Neural progenitor cell (in vitro differentiated cells): Measurements from ENCODE around the gene SREBF2.
A peak's percentile ranks its signal among the peaks of the same experiment; 100 is the strongest.

Source experiments
- EZH2 ChIP-seq: fragments of 200-600 bp; sonication (generic); IDR thresholded peaks from 2 replicates; pipeline ENCODE4 v1.6.1; 2017; ENCODE audit warnings: antibody characterized with exemption, mild to moderate bottlenecking, moderate library complexity
- EZH2phosphoT487 ChIP-seq: fragments of 200-600 bp; sonication (generic); IDR thresholded peaks from 2 replicates; pipeline ENCODE4 v1.6.1; 2017; ENCODE audit warnings: antibody characterized with exemption
- TF ChIP-seq, protein P1 (sequence below): fragments of 200-600 bp; sonication (generic); IDR thresholded peaks from 2 replicates; pipeline ENCODE4 v1.5.1; 2017; ENCODE audit warnings: antibody characterized with exemption, mild to moderate bottlenecking

DNA sequence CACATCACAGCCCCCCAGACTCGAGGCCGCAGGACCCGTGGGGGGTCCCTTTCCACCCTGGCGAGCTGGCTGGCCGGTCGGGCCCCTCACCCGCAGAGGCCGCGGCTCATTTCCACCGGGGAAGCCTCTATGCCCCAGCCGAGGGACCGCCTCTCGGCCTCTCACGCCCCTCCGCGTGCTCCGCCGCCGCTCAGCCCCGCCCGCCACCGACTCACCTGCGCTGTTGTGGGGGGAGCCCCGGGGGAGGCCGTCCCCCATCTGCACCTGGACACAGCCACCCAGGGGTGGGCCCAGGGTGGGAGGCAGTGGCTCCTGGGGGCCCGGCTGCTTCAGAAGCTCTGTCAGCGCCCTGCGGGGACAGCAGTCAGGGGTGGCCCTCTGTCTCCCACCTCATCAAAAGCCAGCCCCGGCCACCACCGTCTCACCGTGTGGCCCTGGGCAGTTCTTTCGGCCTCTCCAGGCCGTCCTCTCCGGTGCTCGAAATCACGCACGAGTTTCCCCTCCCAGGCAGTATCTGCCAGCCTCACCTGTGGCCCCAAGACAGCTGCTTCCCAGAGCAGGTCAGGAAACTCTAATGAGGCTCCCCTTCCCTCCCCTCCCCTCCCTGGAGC is 78.2 kb downstream of the SREBF2 start:
- TF ChIP-seq, protein P1, sequence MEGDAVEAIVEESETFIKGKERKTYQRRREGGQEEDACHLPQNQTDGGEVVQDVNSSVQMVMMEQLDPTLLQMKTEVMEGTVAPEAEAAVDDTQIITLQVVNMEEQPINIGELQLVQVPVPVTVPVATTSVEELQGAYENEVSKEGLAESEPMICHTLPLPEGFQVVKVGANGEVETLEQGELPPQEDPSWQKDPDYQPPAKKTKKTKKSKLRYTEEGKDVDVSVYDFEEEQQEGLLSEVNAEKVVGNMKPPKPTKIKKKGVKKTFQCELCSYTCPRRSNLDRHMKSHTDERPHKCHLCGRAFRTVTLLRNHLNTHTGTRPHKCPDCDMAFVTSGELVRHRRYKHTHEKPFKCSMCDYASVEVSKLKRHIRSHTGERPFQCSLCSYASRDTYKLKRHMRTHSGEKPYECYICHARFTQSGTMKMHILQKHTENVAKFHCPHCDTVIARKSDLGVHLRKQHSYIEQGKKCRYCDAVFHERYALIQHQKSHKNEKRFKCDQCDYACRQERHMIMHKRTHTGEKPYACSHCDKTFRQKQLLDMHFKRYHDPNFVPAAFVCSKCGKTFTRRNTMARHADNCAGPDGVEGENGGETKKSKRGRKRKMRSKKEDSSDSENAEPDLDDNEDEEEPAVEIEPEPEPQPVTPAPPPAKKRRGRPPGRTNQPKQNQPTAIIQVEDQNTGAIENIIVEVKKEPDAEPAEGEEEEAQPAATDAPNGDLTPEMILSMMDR = no peak
- TF ChIP-seq EZH2phosphoT487 (peak; percentile 90), EZH2 (peak; percentile 70)
